HepG2 (cell line): ENCODE data around the gene HOXD1. TPM values are rescaled to one million over a fixed set of nuclear protein-coding genes. Genes with fewer than 3 reads are reported as not detected.

Source experiments
- CENPT ChIP-seq: sonication (generic); formaldehyde crosslinking; IDR thresholded peaks from 2 replicates; pipeline ENCODE4 v1.8.0; 2022; ENCODE audit warnings: low read depth, mild to moderate bottlenecking, moderate library complexity, missing genetic modification reagents
- GABPB1 ChIP-seq: IDR thresholded peaks from 2 replicates; pipeline ENCODE4 v1.6.1; 2016; ENCODE audit warnings: mild to moderate bottlenecking, missing genetic modification reagents, moderate library complexity, missing compliant biosample characterization
- ZNF138 ChIP-seq: sonication (generic); formaldehyde crosslinking; IDR thresholded peaks from 2 replicates; pipeline ENCODE4 v1.5.0; 2020; ENCODE audit warnings: mild to moderate bottlenecking, low read depth, missing genetic modification reagents
- ZNF589 ChIP-seq: sonication (generic); formaldehyde crosslinking; conservative IDR thresholded peaks from 2 replicates; pipeline ENCODE4 v1.8.0; 2022; ENCODE audit warnings: mild to moderate bottlenecking, moderate library complexity, missing genetic modification reagents
- ZNF616 ChIP-seq: sonication (generic); formaldehyde crosslinking; IDR thresholded peaks from 2 replicates; pipeline ENCODE4 v1.5.0; 2020; ENCODE audit warnings: low read depth, mild to moderate bottlenecking, missing genetic modification reagents
- ZNF777 ChIP-seq: sonication (generic); formaldehyde crosslinking; IDR thresholded peaks from 2 replicates; pipeline ENCODE4 v1.4.0; 2020; ENCODE audit warnings: missing genetic modification reagents
- polyA plus RNA-seq, 8 experiments: library from polyadenylated mRNA; depleted of rRNA in 3 of 8; stranded (reverse) in 7 of 8; unstranded in 1 of 8; fragments of >200 nt; fragmentation: Illumina TruSeq in 4 of 8; extraction: Trizol in 4 of 8; gene quantifications; 2 replicates each; pipeline versions ENCODE4 v1.2.1 to v1.2.3, GENCODE V29; 2011 to 2016; ENCODE audit warnings: low read depth in 4 of 8, missing spikeins in 1 of 8, mixed read lengths in 1 of 8; ENCODE audit not compliant: insufficient read depth in 1 of 8
- total RNA-seq, 5 experiments: library from RNA; depleted of rRNA; stranded (reverse); fragments of >200 nt; fragmentation: Illumina TruSeq; extraction: Trizol; gene quantifications; 2 replicates each; pipeline ENCODE4 v1.2.3, GENCODE V29; 2016; ENCODE audit warnings: low read depth in 1 of 5
- TF ChIP-seq, protein P1 (sequence below), 2 experiments: sonication (generic) in 1 of 2; formaldehyde crosslinking in 1 of 2; IDR thresholded peaks; 2 replicates each; pipeline versions ENCODE4 v1.4.0 to v1.6.1; 2018 to 2020; ENCODE audit warnings: missing genetic modification reagents in 2 of 2, borderline replicate concordance in 1 of 2, low read depth in 1 of 2, mild to moderate bottlenecking in 1 of 2, missing biosample characterization in 1 of 2
- TF ChIP-seq, protein P2 (sequence below): sonication (generic); formaldehyde crosslinking; IDR thresholded peaks from 2 replicates; pipeline ENCODE4 v1.4.0; 2020; ENCODE audit warnings: mild to moderate bottlenecking, missing genetic modification reagents, borderline replicate concordance

Gene HOXD1
- total and polyA plus RNA-seq, 2 of the 13 experiments (the other 11 are each of a cell fraction or from before 2014, with no cell fraction given): 10.0 to 22.3 TPM

DNA sequence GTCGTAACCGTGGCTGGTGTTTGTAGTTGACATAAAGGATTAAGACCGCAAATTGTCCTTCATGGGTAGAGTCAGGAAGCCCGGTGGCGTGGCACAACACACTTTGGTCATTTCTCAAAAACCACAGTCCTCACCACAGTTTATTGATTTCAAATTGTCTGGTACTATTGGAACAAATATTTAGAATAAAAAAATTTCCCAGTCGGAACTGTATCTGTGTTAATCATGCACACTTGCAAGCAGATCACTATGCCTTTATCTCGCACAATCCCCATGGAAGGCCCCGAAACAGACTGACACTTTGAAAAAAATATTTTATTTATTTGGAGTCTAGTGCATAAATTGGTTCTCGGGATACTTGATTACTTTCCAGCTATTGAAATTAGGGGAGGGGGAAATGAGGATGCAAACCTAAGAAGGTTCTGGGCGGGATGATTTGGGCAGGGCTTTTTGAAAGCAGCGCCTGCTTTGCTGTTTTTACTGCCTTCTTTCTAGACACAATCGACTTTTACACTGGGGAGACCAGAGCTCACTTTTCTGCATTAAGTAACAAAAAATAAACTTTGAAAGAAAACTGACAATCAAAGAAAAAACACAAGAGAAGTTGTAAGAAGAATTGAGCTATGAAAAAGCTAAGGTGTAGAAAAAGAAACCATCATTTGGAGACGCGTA is 15.4 kb upstream of the HOXD1 start (continued):
- TF ChIP-seq, protein P1, sequence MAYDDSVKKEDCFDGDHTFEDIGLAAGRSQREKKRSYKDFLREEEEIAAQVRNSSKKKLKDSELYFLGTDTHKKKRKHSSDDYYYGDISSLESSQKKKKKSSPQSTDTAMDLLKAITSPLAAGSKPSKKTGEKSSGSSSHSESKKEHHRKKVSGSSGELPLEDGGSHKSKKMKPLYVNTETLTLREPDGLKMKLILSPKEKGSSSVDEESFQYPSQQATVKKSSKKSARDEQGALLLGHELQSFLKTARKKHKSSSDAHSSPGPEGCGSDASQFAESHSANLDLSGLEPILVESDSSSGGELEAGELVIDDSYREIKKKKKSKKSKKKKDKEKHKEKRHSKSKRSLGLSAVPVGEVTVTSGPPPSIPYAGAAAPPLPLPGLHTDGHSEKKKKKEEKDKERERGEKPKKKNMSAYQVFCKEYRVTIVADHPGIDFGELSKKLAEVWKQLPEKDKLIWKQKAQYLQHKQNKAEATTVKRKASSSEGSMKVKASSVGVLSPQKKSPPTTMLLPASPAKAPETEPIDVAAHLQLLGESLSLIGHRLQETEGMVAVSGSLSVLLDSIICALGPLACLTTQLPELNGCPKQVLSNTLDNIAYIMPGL (CRISPR knock-in tag; IDR thresholded peaks at IDR 0.05; ENCODE audit: borderline replicate concordance in 1 of 2, low read depth in 1 of 2): no peak
- no peak for TF ChIP-seq GABPB1
- TF ChIP-seq CENPT (CRISPR knock-in tag): no peak
- TF ChIP-seq ZNF138 (CRISPR knock-in tag): no peak
- no peak for TF ChIP-seq ZNF589 (CRISPR knock-in tag)
- TF ChIP-seq, protein P2, sequence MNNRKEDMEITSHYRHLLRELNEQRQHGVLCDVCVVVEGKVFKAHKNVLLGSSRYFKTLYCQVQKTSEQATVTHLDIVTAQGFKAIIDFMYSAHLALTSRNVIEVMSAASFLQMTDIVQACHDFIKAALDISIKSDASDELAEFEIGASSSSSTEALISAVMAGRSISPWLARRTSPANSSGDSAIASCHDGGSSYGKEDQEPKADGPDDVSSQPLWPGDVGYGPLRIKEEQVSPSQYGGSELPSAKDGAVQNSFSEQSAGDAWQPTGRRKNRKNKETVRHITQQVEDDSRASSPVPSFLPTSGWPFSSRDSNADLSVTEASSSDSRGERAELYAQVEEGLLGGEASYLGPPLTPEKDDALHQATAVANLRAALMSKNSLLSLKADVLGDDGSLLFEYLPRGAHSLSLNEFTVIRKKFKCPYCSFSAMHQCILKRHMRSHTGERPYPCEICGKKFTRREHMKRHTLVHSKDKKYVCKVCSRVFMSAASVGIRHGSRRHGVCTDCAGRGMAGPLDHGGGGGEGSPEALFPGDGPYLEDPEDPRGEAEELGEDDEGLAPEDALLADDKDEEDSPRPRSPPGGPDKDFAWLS (CRISPR knock-in tag): no peak
- no peak for TF ChIP-seq ZNF616 (CRISPR knock-in tag)
- no peak for TF ChIP-seq ZNF777 (CRISPR knock-in tag)
